Keratinocyte (primary cell): ENCODE results near the gene HIPK1. TPM values are rescaled to one million over a fixed set of nuclear protein-coding genes. Genes with fewer than 3 reads are reported as not detected.

Source experiments
- DNase-seq: peaks from one replicate; pipeline ENCODE4 v3.0.0-alpha.2; 2011; ENCODE audit warnings: low read depth, missing footprints, low spot score
- FAIRE-seq: peaks from 2 replicates; lab custom pipeline; 2011; peaks lifted over from hg19 to GRCh38; lab: Jason Lieb, UNC
- H2AFZ ChIP-seq: 2 replicates; pipeline ENCODE4 v1.6.0; 2012; ENCODE audit warnings: low read length, control low read depth, inconsistent platforms; ENCODE audit not compliant: control insufficient read depth
- H3K27ac ChIP-seq: 2 replicates; pipeline ENCODE4 v1.5.1; 2011; ENCODE audit warnings: low read length; ENCODE audit not compliant: control insufficient read depth, insufficient read depth
- H3K27me3 ChIP-seq: 3 replicates; pipeline ENCODE4 v1.6.0; 2011; ENCODE audit warnings: low read length; ENCODE audit not compliant: control insufficient read depth, insufficient read depth; ENCODE audit errors: extremely low read depth
- H3K36me3 ChIP-seq, 2 experiments: 2 replicates in 1 of 2; 3 replicates in 1 of 2; pipeline ENCODE4 v1.5.1; 2011; ENCODE audit warnings: low read length in 2 of 2, mild to moderate bottlenecking in 1 of 2; ENCODE audit not compliant: control insufficient read depth in 2 of 2, insufficient read depth in 2 of 2; ENCODE audit errors: extremely low read depth in 1 of 2
- H3K4me1 ChIP-seq: 3 replicates; pipeline ENCODE4 v1.5.1; 2011; ENCODE audit warnings: low read length; ENCODE audit not compliant: control insufficient read depth, insufficient read depth; ENCODE audit errors: extremely low read depth
- H3K4me2 ChIP-seq: 3 replicates; pipeline ENCODE4 v1.6.0; 2011; ENCODE audit warnings: low read depth, low read length; ENCODE audit not compliant: control insufficient read depth, insufficient read depth; ENCODE audit errors: extremely low read depth
- H3K4me3 ChIP-seq, 3 experiments: fragments of 200-600 bp in 1 of 3; sonication (generic) in 1 of 3; 2 replicates in 2 of 3; 3 replicates in 1 of 3; pipeline ENCODE4 v1.5.1; 2011 to 2016; ENCODE audit warnings: low read length in 3 of 3, mild to moderate bottlenecking in 3 of 3, control low read depth in 2 of 3, inconsistent platforms in 1 of 3, low read depth in 1 of 3, mixed read lengths in 1 of 3, mixed run types in 1 of 3, moderate library complexity in 1 of 3; ENCODE audit not compliant: control insufficient read depth in 2 of 3, insufficient read depth in 2 of 3; ENCODE audit errors: extremely low read depth in 1 of 3
- H3K79me2 ChIP-seq: 2 replicates; pipeline ENCODE4 v1.6.0; 2012; ENCODE audit warnings: low read length; ENCODE audit not compliant: control insufficient read depth, insufficient read depth
- H3K9ac ChIP-seq: 3 replicates; pipeline ENCODE4 v1.6.0; 2011; ENCODE audit warnings: low read length; ENCODE audit not compliant: control insufficient read depth, insufficient read depth; ENCODE audit errors: extremely low read depth
- H3K9me1 ChIP-seq: 3 replicates; pipeline ENCODE4 v1.6.0; 2011; ENCODE audit warnings: low read length; ENCODE audit not compliant: control insufficient read depth, insufficient read depth; ENCODE audit errors: extremely low read depth
- H3K9me3 ChIP-seq: 2 replicates; pipeline ENCODE4 v1.5.1; 2012; ENCODE audit warnings: low read depth, low read length; ENCODE audit not compliant: control insufficient read depth
- H4K20me1 ChIP-seq: 3 replicates; pipeline ENCODE4 v1.6.0; 2011; ENCODE audit warnings: low read length; ENCODE audit not compliant: control insufficient read depth, insufficient read depth; ENCODE audit errors: extremely low read depth
- CTCF ChIP-seq, 3 experiments: IDR thresholded peaks in 1 of 3; conservative IDR thresholded peaks in 1 of 3; optimal IDR thresholded peaks in 1 of 3; 2 replicates in 2 of 3; 3 replicates in 1 of 3; pipeline versions ENCODE3 to v1.5.1; 2011; ENCODE audit warnings: low read length in 3 of 3, mild to moderate bottlenecking in 3 of 3, moderate library complexity in 2 of 3, control low read depth in 1 of 3, inconsistent platforms in 1 of 3; ENCODE audit not compliant: insufficient read depth in 2 of 3; ENCODE audit errors: extremely low read depth in 1 of 3
- EZH2 ChIP-seq: IDR thresholded peaks from one replicate; pipeline ENCODE4 v1.6.1; 2012; ENCODE audit warnings: inconsistent platforms, mild to moderate bottlenecking, low read length, moderate library complexity
- dilution Hi-C: fragments of 300-500 bp; cut with MboI; formaldehyde crosslinking; loops from one replicate; pipeline ENCODE4 v1.7.0; 2020; ENCODE audit warnings: low sequenced_read_pairs; ENCODE audit not compliant: extremely low pct_ligation_motif_present
- polyA plus RNA-seq, 5 experiments: library from polyadenylated mRNA; depleted of rRNA in 3 of 5; stranded (reverse) in 3 of 5; stranded (forward) in 1 of 5; unstranded in 1 of 5; fragments of >200 nt; gene quantifications; 1 replicate in 1 of 5; 2 replicates in 3 of 5; 3 replicates in 1 of 5; pipeline versions ENCODE4 v1.2.1 to v1.2.3, GENCODE V29; 2011 to 2012; ENCODE audit warnings: missing spikeins in 2 of 5, low read depth in 1 of 5, low replicate concordance in 1 of 5

The HIPK1 gene
- polyA plus RNA-seq, 1 donor (not counting 4 experiments of a cell fraction or from before 2014, with no cell fraction given): 19.9 TPM

GRCh38 chr1:113995382-113995781 lies 66.3 kb downstream of the HIPK1 start:
- FAIRE-seq: no peak
- no peaks in the 10 kb centered on the region for H4K20me1 ChIP-seq
- no peak overlapping the region for H3K4me2 ChIP-seq
- H3K9ac ChIP-seq: no peak overlapping the region
- no peaks in the 10 kb centered on the region for H3K9me1 ChIP-seq
- no peaks in the 10 kb centered on the region for H3K27me3 ChIP-seq
- no peak overlapping the region for H3K4me3 ChIP-seq
- H2AFZ ChIP-seq: no peak overlapping the region
- no peak for TF ChIP-seq EZH2
- no peak for TF ChIP-seq CTCF (optimal IDR thresholded peaks at IDR 0.05 in 1 of 3, IDR thresholded peaks at IDR 0.05 in 1 of 3, conservative IDR thresholded peaks at IDR 0.05 in 1 of 3; ENCODE audit: extremely low read depth in 1 of 3, insufficient read depth in 2 of 3, low read length in 3 of 3)
- dilution Hi-C loops: no loop called here
- no peak for DNase-seq
- H3K79me2 ChIP-seq: no peaks in the 10 kb centered on the region
- H3K4me1 ChIP-seq: no peaks in the 10 kb centered on the region
- no peaks in the 10 kb centered on the region for H3K36me3 ChIP-seq
- no peak overlapping the region for H3K27ac ChIP-seq
- peaks cover 4% of the 10 kb centered on the region for H3K9me3 ChIP-seq

DNA sequence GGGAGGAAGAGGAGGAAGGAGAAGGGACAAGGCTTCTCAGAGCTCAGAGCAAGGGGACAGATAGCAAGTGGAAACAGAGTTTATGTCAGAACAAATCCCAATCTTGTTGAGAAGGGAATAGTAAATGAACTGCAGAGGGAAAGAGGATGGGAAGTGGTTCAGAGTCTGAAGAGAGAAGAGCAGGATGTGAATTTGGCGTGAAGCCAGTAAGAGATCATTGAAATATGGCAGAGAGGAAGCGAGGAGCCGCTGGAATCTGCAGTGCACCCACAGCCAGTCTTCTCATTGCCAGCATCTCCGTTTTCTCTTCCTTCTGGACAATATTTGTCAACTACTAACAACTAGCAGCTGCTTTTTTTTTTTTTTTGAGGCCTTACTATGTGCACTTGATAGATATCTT lies 69.2 kb downstream of the HIPK1 start:
- Histone ChIP-seq H3K27ac (no peak overlapping the region), H3K79me2 (no peaks in the 10 kb centered on the region), H3K9me3 (peaks cover 4% of the 10 kb centered on the region), H3K9ac (no peak overlapping the region), H3K27me3 (peaks cover 11% of the 10 kb centered on the region), H3K4me1 (no peaks in the 10 kb centered on the region), H3K36me3 (no peaks in the 10 kb centered on the region), H2AFZ (no peak overlapping the region), H3K4me2 (no peak overlapping the region), H3K4me3 (no peak overlapping the region), H3K9me1 (no peaks in the 10 kb centered on the region), H4K20me1 (no peaks in the 10 kb centered on the region)
- FAIRE-seq: peak; percentile 26
- TF ChIP-seq EZH2: no peak
- no peak for TF ChIP-seq CTCF (optimal IDR thresholded peaks at IDR 0.05 in 1 of 3, IDR thresholded peaks at IDR 0.05 in 1 of 3, conservative IDR thresholded peaks at IDR 0.05 in 1 of 3; ENCODE audit: extremely low read depth in 1 of 3, insufficient read depth in 2 of 3, low read length in 3 of 3)
- DNase-seq: no peak
- dilution Hi-C loops: no loop called here
